ENCODE results near the gene SERPINB11. TPM values are rescaled to one million over a fixed set of nuclear protein-coding genes. Genes with fewer than 3 reads are reported as not detected.
"Not testable (repeated sequence)": the region's sequence is repeated elsewhere in the genome, so short reads cannot be mapped to it uniquely, and the experiment has no call there.

SERPINB11 gene
- total RNA-seq, 1 donor, result not detected

- Histone ChIP-seq H3K27me3 (ENCODE audit: insufficient read depth, low read length) (no peaks in the 10 kb centered on the region), H3K4me1 (ENCODE audit: insufficient read depth, low read length) (no peaks in the 10 kb centered on the region), H3K9me3 (ENCODE audit: low read depth, low read length) (no peaks in the 10 kb centered on the region), H3K4me3 (ENCODE audit: low read length) (no peak overlapping the region)
These were observed 56.0 kb downstream of the SERPINB11 start for GRCh38 chr18:63758615-63759240.

DNA sequence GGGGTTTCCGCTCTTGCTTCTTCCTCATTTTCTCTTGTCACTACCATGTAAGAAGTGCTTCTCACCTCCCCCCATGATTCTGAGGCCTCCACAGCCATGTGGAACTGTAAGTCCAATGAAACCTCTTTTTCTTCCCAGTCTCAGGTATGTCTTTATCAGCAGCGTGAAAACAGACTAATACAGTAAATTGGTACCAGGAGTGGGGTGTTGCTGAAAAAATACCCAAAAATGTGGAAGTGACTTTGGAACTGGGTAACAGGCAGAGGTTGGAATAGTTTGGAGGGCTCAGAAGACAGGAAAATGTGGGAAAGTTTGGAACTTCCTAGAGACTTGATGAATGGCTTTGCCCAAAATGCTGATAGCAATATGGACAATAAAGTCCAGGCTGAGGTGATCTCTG, 57.0 kb downstream of the SERPINB11 start:
- H3K4me3 ChIP-seq (ENCODE audit: low read length); H3K4me1 ChIP-seq (ENCODE audit: insufficient read depth, low read length); H3K9me3 ChIP-seq (ENCODE audit: low read depth, low read length); H3K27me3 ChIP-seq (ENCODE audit: insufficient read depth, low read length): not testable (repeated sequence)

DNA sequence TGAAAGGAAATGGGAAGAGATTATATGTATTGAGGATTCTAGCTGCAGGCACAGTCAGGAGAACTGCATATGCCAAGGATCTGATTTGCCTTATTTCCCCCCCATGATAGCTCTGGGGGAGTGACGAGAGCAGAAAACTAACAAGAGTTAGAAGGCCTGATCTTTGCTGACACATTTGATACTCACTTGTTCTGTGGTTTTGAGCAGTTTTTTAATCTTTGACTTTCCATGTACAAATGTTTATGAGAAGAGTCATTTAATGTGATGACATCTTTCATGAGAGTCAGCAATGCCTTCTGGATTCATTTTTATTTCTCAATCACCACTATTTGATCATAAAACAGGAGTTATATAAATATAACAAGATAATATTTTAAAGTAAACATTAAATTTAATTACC, 59.8 kb downstream of the SERPINB11 start:
- no peak overlapping the region for H3K4me3 ChIP-seq (ENCODE audit: low read length)
- H3K9me3 ChIP-seq (ENCODE audit: low read depth, low read length), result no peaks in the 10 kb centered on the region
- no peaks in the 10 kb centered on the region for H3K4me1 ChIP-seq (ENCODE audit: insufficient read depth, low read length)

GRCh38 chr18:63763831-63764600, 61.3 kb downstream of the SERPINB11 start:
- H3K27me3 ChIP-seq (ENCODE audit: insufficient read depth, low read length), result no peaks in the 10 kb centered on the region
- no peaks in the 10 kb centered on the region for H3K9me3 ChIP-seq (ENCODE audit: low read depth, low read length)
- H3K4me3 ChIP-seq (ENCODE audit: low read length), result no peak overlapping the region
- H3K4me1 ChIP-seq (ENCODE audit: insufficient read depth, low read length), result no peaks in the 10 kb centered on the region

More for the DNA sequence above, 59.8 kb downstream of the SERPINB11 start:
- H3K27me3 ChIP-seq (ENCODE audit: insufficient read depth, low read length), result no peaks in the 10 kb centered on the region

- H3K4me3 ChIP-seq (ENCODE audit: low read length), result no peak overlapping the region
- no peaks in the 10 kb centered on the region for H3K9me3 ChIP-seq (ENCODE audit: low read depth, low read length)
- H3K4me1 ChIP-seq (ENCODE audit: insufficient read depth, low read length), result no peaks in the 10 kb centered on the region
- H3K27me3 ChIP-seq (ENCODE audit: insufficient read depth, low read length), result no peaks in the 10 kb centered on the region
These were observed 63.1 kb downstream of the SERPINB11 start for GRCh38 chr18:63765837-63766236.

Other genes with a start within 250 kb of the SERPINB11 start
- gene SERPINB5, start 226.0 kb upstream of the SERPINB11 start, total RNA-seq, result not detected
- gene SERPINB12, start 160.6 kb upstream of the SERPINB11 start, total RNA-seq, result not detected
- gene SERPINB13, start 115.6 kb upstream of the SERPINB11 start, total RNA-seq, result not detected
- gene SERPINB4, start 58.7 kb upstream of the SERPINB11 start, total RNA-seq, result not detected
- not detected for gene SERPINB3, start 41.1 kb upstream of the SERPINB11 start, total RNA-seq
- gene SERPINB7, start 72.5 kb downstream of the SERPINB11 start, total RNA-seq, result not detected
- 143 TPM for gene SERPINB2, start 184.7 kb downstream of the SERPINB11 start, total RNA-seq
- 5.7 TPM for gene SERPINB10, start 205.0 kb downstream of the SERPINB11 start, total RNA-seq
- gene HMSD, start 246.3 kb downstream of the SERPINB11 start, total RNA-seq, result not detected